Upper lobe of left lung (tissue), 4 donors: ENCODE measurements around the gene VAV2.

Experiments used
- EP300 ChIP-seq, 4 donors: sonication (generic); formaldehyde crosslinking; IDR thresholded peaks; one replicate each; pipeline ENCODE4 v1.5.1; 2017; ENCODE audit warnings: antibody characterized with exemption in 4 of 4, control low read depth in 2 of 4
- POLR2A ChIP-seq, 4 donors: fragments of 450-650 bp; IDR thresholded peaks; one replicate each; pipeline ENCODE4 v1.5.1; 2016 to 2017; ENCODE audit warnings: antibody characterized with exemption in 4 of 4, mild to moderate bottlenecking in 2 of 4
- POLR2AphosphoS5 ChIP-seq, 2 donors: sonication (generic); formaldehyde crosslinking; IDR thresholded peaks; one replicate each; pipeline ENCODE4 v1.5.1; 2017; ENCODE audit warnings: antibody characterized with exemption in 2 of 2
- TF ChIP-seq, protein P1 (sequence below), 6 experiments: fragments of 450-650 bp in 4 of 6; fragments of 200-600 bp in 2 of 6; sonication (generic) in 2 of 6; IDR thresholded peaks; one replicate each; pipeline ENCODE4 v1.5.1; 2016 to 2019; ENCODE audit warnings: antibody characterized with exemption in 6 of 6

DNA sequence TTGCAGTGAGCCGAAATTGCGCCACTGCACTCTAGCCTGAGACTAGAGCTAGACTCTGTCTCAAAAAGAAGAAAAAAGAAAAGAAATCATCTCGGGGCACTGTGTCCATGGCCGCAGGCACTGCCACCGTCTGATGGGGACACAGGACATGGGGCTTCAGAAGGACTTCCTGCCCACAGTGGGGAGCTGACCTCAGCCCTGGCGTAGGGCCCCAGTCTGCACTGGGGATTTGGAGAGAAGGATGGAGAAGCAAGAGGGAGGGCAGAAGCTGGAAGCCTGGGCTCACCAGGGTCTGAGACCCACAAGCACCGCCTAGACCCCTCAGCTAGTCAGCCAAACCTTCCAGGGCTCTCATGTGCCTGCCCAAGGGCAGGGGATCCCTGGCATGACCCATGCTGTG, 249.9 kb downstream of the VAV2 start:
- TF ChIP-seq, protein P1, sequence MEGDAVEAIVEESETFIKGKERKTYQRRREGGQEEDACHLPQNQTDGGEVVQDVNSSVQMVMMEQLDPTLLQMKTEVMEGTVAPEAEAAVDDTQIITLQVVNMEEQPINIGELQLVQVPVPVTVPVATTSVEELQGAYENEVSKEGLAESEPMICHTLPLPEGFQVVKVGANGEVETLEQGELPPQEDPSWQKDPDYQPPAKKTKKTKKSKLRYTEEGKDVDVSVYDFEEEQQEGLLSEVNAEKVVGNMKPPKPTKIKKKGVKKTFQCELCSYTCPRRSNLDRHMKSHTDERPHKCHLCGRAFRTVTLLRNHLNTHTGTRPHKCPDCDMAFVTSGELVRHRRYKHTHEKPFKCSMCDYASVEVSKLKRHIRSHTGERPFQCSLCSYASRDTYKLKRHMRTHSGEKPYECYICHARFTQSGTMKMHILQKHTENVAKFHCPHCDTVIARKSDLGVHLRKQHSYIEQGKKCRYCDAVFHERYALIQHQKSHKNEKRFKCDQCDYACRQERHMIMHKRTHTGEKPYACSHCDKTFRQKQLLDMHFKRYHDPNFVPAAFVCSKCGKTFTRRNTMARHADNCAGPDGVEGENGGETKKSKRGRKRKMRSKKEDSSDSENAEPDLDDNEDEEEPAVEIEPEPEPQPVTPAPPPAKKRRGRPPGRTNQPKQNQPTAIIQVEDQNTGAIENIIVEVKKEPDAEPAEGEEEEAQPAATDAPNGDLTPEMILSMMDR (IDR thresholded peaks at IDR 0.05): no peak
- TF ChIP-seq POLR2AphosphoS5 (IDR thresholded peaks at IDR 0.05) (no peak), EP300 (IDR thresholded peaks at IDR 0.05) (no peak), POLR2A (IDR thresholded peaks at IDR 0.05) (no peak)
